Tibial nerve (tissue), 4 donors: Measurements from ENCODE around the gene CDH20.

Source experiments
- EP300 ChIP-seq, 2 donors: sonication (generic); formaldehyde crosslinking; IDR thresholded peaks; one replicate each; pipeline ENCODE4 v1.6.1; 2017; ENCODE audit warnings: antibody characterized with exemption in 2 of 2, mild to moderate bottlenecking in 1 of 2
- TF ChIP-seq, protein P1 (sequence below), 5 experiments: fragments of 200-600 bp in 3 of 5; fragments of 450-650 bp in 2 of 5; sonication (generic) in 3 of 5; IDR thresholded peaks; one replicate each; pipeline ENCODE4 v1.5.1; 2016 to 2019; ENCODE audit warnings: antibody characterized with exemption in 5 of 5, mild to moderate bottlenecking in 3 of 5, moderate library complexity in 2 of 5

- TF ChIP-seq, protein P1, sequence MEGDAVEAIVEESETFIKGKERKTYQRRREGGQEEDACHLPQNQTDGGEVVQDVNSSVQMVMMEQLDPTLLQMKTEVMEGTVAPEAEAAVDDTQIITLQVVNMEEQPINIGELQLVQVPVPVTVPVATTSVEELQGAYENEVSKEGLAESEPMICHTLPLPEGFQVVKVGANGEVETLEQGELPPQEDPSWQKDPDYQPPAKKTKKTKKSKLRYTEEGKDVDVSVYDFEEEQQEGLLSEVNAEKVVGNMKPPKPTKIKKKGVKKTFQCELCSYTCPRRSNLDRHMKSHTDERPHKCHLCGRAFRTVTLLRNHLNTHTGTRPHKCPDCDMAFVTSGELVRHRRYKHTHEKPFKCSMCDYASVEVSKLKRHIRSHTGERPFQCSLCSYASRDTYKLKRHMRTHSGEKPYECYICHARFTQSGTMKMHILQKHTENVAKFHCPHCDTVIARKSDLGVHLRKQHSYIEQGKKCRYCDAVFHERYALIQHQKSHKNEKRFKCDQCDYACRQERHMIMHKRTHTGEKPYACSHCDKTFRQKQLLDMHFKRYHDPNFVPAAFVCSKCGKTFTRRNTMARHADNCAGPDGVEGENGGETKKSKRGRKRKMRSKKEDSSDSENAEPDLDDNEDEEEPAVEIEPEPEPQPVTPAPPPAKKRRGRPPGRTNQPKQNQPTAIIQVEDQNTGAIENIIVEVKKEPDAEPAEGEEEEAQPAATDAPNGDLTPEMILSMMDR (IDR thresholded peaks at IDR 0.05), result no peak
- TF ChIP-seq EP300 (IDR thresholded peaks at IDR 0.05), result no peak
Measured at GRCh38 chr18:61285777-61286176, 47.5 kb upstream of the CDH20 start.
